GM10847 (cell line): ENCODE results near the gene MGAT4A.

Experiments
- POLR2A ChIP-seq: IDR thresholded peaks from 2 replicates; pipeline ENCODE4 v1.6.1; 2011; ENCODE audit not compliant: insufficient read length; ENCODE audit errors: extremely low read depth

MGAT4A gene

GRCh38 chr2:98664323-98664722 is 66.6 kb downstream of the MGAT4A start:
- no peak for TF ChIP-seq POLR2A

GRCh38 chr2:98663511-98664090 is 67.3 kb downstream of the MGAT4A start:
- TF ChIP-seq POLR2A = no peak

DNA sequence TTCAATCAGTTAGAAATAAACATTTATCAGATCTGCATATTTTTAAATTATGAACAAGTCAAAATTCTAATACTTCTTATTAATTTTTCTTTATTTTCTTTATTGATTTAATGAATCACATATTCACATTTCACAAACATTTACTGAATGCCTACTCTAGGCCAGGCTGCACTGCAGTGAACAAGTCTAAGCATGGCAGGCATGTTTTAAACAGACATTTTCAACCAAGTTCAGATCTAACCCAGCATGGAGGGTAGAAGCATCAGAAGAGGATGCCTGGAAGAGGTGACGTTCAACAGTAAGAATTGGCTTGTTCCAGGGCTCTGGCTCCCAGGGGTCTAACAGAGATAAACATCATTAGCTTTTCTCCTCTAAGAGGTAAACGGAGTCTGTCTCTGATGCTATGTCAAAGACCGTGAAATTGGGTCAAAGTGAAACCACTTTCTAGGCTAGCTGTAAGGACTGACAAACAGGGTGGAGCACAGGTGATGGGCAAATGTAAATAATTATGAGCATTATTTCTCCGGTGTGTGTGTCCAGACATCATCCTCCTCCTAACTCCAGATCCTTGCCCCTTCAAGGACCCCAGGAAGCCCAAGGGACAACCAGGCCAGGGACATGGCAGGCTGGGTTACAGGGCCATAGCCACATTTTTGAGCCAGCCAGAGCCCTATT is 72.0 kb downstream of the MGAT4A start:
- no peak for TF ChIP-seq POLR2A

DNA sequence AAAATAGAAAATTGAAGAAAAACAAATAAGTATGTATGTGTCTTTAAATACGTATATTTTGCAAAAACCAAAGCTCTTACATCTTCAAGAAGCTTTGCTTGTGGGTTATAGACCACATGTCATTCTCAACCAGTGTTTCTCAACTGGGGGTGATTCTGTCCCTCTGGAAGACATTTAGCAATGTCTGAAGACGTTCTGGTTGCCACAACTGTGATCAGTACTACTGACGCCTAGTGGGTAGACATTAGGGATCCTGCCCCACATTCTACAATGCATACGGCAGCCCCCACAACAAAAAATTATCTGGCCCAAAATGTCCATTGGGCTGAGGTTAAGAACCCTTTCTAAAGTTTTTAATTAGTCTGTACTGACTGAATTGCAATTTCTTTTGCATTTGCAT is 74.1 kb downstream of the MGAT4A start:
- TF ChIP-seq POLR2A = no peak

GRCh38 chr2:98654699-98655495 is 76.0 kb downstream of the MGAT4A start:
- TF ChIP-seq POLR2A = no peak

DNA sequence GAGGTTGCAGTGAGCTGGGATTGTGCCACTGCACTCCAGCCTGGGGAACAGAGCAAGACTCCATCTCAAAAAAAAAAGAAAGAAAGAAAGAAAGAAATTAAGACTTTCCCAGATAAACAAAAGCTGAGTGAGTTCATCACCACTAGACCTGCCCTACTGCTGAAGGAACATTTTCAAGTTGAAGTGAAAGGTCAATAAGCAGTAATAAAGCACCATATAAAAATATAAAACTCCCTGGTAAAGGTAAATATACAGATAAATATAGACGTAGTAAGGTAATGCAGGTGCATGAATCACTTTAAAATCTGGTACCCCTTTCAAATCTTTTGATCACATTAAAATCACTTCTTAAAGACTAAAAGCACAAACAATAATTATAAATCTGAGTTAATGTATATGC is 79.9 kb downstream of the MGAT4A start:
- no peak for TF ChIP-seq POLR2A

GRCh38 chr2:98649992-98650375 is 80.9 kb downstream of the MGAT4A start:
- TF ChIP-seq POLR2A = no peak

GRCh38 chr2:98649135-98649991 is 81.6 kb downstream of the MGAT4A start:
- no peak for TF ChIP-seq POLR2A

DNA sequence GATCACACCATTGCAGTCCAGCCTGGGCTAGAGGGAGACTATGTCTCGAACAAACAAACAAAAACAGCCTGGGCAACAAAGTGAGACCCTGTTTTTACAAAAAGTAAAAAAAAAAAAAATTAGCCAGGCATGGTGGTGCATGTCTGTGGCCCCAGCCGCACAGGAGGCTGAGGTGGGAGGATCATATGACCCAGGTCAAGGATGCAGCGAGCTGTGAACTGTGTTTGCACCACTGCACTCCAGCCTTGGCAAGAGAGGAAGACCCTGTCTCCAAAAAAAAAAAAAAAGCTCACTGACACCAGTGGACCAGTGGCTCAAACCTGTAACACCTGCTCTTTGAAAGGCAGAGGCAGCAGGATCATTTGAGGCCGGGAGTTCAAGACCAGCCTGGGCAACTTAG is 82.5 kb downstream of the MGAT4A start:
- no peak for TF ChIP-seq POLR2A

GRCh38 chr2:98647636-98648035 is 83.3 kb downstream of the MGAT4A start:
- TF ChIP-seq POLR2A = no peak

- TF ChIP-seq POLR2A = no peak
Observed at GRCh38 chr2:98643496-98644100, 87.3 kb downstream of the MGAT4A start.

DNA sequence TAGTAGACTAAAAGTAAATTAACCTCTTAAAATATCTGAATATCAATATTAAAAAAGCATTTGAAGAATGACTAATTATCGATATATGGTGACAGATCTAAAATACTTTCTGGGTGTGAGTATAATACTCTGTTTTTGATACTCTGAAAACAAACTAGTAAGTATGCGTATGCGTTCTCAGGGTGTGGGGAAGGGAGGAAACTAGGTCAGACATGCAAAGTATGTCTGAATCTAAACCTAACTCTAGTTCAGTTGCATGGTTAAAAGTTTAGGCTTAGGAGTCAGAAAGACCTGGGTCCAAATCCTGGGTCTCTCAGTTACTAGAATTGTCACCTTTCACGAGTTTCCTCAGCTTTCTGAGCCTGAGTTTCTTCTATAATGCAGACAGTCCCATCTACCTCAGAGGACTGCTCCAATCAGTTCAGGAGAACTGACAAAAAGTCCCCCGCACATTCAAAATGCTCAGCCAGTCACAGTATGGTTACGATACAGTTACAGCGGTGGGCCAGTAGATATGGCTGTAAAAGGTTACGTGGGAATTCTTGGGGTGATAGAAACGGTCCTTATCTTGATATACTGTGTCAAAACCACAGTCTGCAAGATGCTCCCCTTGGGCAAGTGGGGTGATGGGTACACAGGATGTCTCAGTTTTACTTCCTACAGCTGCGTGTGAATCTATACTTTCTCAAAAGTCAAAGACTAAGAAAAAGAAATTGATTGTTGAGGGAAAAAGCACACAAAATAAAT is 93.4 kb downstream of the MGAT4A start:
- no peak for TF ChIP-seq POLR2A

GRCh38 chr2:98634406-98635092 is 96.4 kb downstream of the MGAT4A start:
- TF ChIP-seq POLR2A = no peak

GRCh38 chr2:98632351-98632750 is 98.6 kb downstream of the MGAT4A start:
- TF ChIP-seq POLR2A = no peak

- no peak for TF ChIP-seq POLR2A
Observed at GRCh38 chr2:98623657-98624056, 107.3 kb downstream of the MGAT4A start.
